Measurements from ENCODE around the gene RUNX2. TPM values are rescaled to one million over a fixed set of nuclear protein-coding genes. Genes with fewer than 3 reads are reported as not detected.

RUNX2 gene
- total and polyA plus RNA-seq, 3 experiments from 2014 or later = 16.1 to 25.8 (median 25.3) TPM

GRCh38 chr6:45607798-45608197 lies 279.7 kb downstream of the RUNX2 start:
- peak overlapping the region in 1 of 8 donors; percentile 23 for H3K27ac Mint-ChIP-seq
- POLR2A ChIA-PET = no interaction called here

GRCh38 chr6:45608252-45608913 lies 280.3 kb downstream of the RUNX2 start:
- ChIA-PET POLR2A (no interaction called here), CTCF (no interaction called here)
- Mint-ChIP-seq H3K4me1 (peaks cover 12 to 27% (median 13%) of the 10 kb centered on the region in 3 donors), H3K4me3 (peak overlapping the region in 5 of 7 donors; percentile 11 to 82 (median 22)), H3K9me3 (peaks cover 2 to 6% (median 3%) of the 10 kb centered on the region in 5 donors), H3K27ac (peak overlapping the region in 2 of 8 donors; percentile 5 to 23), H3K36me3 (peaks cover 0 to 14% (median 2%) of the 10 kb centered on the region in 3 donors), H3K27me3 (peaks cover 0 to 7% of the 10 kb centered on the region in 2 donors)
- Histone ChIP-seq H3K27ac (ENCODE audit: low read depth, low read length) (no peak overlapping the region), H3K9me3 (ENCODE audit: low read length) (no peaks in the 10 kb centered on the region), H3K4me1 (ENCODE audit: insufficient read depth, low read length) (no peaks in the 10 kb centered on the region), H3K36me3 (ENCODE audit: insufficient read depth, low read length) (no peaks in the 10 kb centered on the region), H3K27me3 (ENCODE audit: insufficient read depth, low read length, poor library complexity, severe bottlenecking) (no peaks in the 10 kb centered on the region), H3K4me3 (ENCODE audit: low read length) (no peak overlapping the region)
- no peak for DNase-seq

More at GRCh38 chr6:45607798-45608197, 279.7 kb downstream of the RUNX2 start:
- CTCF ChIA-PET = no interaction called here
- H3K36me3 Mint-ChIP-seq = peaks cover 0 to 14% (median 2%) of the 10 kb centered on the region in 3 donors
- no peak overlapping the region for H3K4me3 ChIP-seq (ENCODE audit: low read length)
- no peak for DNase-seq
- no peaks in the 10 kb centered on the region for H3K9me3 ChIP-seq (ENCODE audit: low read length)
- peaks cover 3 to 6% (median 3%) of the 10 kb centered on the region in 5 donors for H3K9me3 Mint-ChIP-seq
- H3K4me3 Mint-ChIP-seq = no peak overlapping the region
- peaks cover 12 to 27% (median 13%) of the 10 kb centered on the region in 3 donors for H3K4me1 Mint-ChIP-seq
- no peak overlapping the region for H3K27ac ChIP-seq (ENCODE audit: low read depth, low read length)
- H3K4me1 ChIP-seq (ENCODE audit: insufficient read depth, low read length) = no peaks in the 10 kb centered on the region
- H3K36me3 ChIP-seq (ENCODE audit: insufficient read depth, low read length) = no peaks in the 10 kb centered on the region
- H3K27me3 ChIP-seq (ENCODE audit: insufficient read depth, low read length, poor library complexity, severe bottlenecking) = no peaks in the 10 kb centered on the region
- peaks cover 0 to 7% of the 10 kb centered on the region in 2 donors for H3K27me3 Mint-ChIP-seq

GRCh38 chr6:45609141-45609638 lies 281.1 kb downstream of the RUNX2 start:
- ChIA-PET CTCF (no interaction called here), POLR2A (no interaction called here)
- no peaks in the 10 kb centered on the region for H3K27me3 ChIP-seq (ENCODE audit: insufficient read depth, low read length, poor library complexity, severe bottlenecking)
- Mint-ChIP-seq H3K4me3 (no peak overlapping the region), H3K27ac (no peak overlapping the region), H3K9me3 (peaks cover 0 to 2% (median 0%) of the 10 kb centered on the region in 5 donors), H3K4me1 (peaks cover 12 to 27% (median 13%) of the 10 kb centered on the region in 3 donors), H3K27me3 (peaks cover 0 to 7% of the 10 kb centered on the region in 2 donors), H3K36me3 (peaks cover 0 to 8% (median 2%) of the 10 kb centered on the region in 3 donors)
- H3K4me1 ChIP-seq (ENCODE audit: insufficient read depth, low read length) = no peaks in the 10 kb centered on the region
- no peak overlapping the region for H3K4me3 ChIP-seq (ENCODE audit: low read length)
- H3K27ac ChIP-seq (ENCODE audit: low read depth, low read length) = no peak overlapping the region
- no peaks in the 10 kb centered on the region for H3K36me3 ChIP-seq (ENCODE audit: insufficient read depth, low read length)
- no peak for DNase-seq
- no peaks in the 10 kb centered on the region for H3K9me3 ChIP-seq (ENCODE audit: low read length)

GRCh38 chr6:45610374-45610773 lies 282.2 kb downstream of the RUNX2 start:
- Mint-ChIP-seq H3K27ac (peak overlapping the region in 1 of 8 donors; percentile 41), H3K9me3 (no peaks in the 10 kb centered on the region), H3K4me3 (no peak overlapping the region), H3K4me1 (peaks cover 12 to 31% (median 13%) of the 10 kb centered on the region in 3 donors), H3K36me3 (peaks cover 0 to 8% (median 0%) of the 10 kb centered on the region in 3 donors), H3K27me3 (peaks cover 0 to 7% of the 10 kb centered on the region in 2 donors)
- Histone ChIP-seq H3K36me3 (ENCODE audit: insufficient read depth, low read length) (no peaks in the 10 kb centered on the region), H3K4me3 (ENCODE audit: low read length) (no peak overlapping the region), H3K4me1 (ENCODE audit: insufficient read depth, low read length) (no peaks in the 10 kb centered on the region), H3K9me3 (ENCODE audit: low read length) (no peaks in the 10 kb centered on the region), H3K27ac (ENCODE audit: low read depth, low read length) (no peak overlapping the region), H3K27me3 (ENCODE audit: insufficient read depth, low read length, poor library complexity, severe bottlenecking) (no peaks in the 10 kb centered on the region)
- DNase-seq = no peak
- ChIA-PET POLR2A (no interaction called here), CTCF (no interaction called here)

GRCh38 chr6:45610832-45611231 lies 282.7 kb downstream of the RUNX2 start:
- Mint-ChIP-seq H3K9me3 (no peaks in the 10 kb centered on the region), H3K27ac (no peak overlapping the region), H3K4me1 (peaks cover 12 to 31% (median 13%) of the 10 kb centered on the region in 3 donors), H3K36me3 (peaks cover 0 to 8% (median 0%) of the 10 kb centered on the region in 3 donors), H3K27me3 (peaks cover 0 to 5% of the 10 kb centered on the region in 2 donors), H3K4me3 (no peak overlapping the region)
- no peak overlapping the region for H3K27ac ChIP-seq (ENCODE audit: low read depth, low read length)
- ChIA-PET POLR2A (no interaction called here), CTCF (no interaction called here)
- H3K4me1 ChIP-seq (ENCODE audit: insufficient read depth, low read length) = no peaks in the 10 kb centered on the region
- H3K27me3 ChIP-seq (ENCODE audit: insufficient read depth, low read length, poor library complexity, severe bottlenecking) = no peaks in the 10 kb centered on the region
- no peaks in the 10 kb centered on the region for H3K9me3 ChIP-seq (ENCODE audit: low read length)
- H3K36me3 ChIP-seq (ENCODE audit: insufficient read depth, low read length) = no peaks in the 10 kb centered on the region
- no peak overlapping the region for H3K4me3 ChIP-seq (ENCODE audit: low read length)
- no peak for DNase-seq

GRCh38 chr6:45611491-45611890 lies 283.4 kb downstream of the RUNX2 start:
- ChIA-PET CTCF (no interaction called here), POLR2A (no interaction called here)
- Mint-ChIP-seq H3K27ac (no peak overlapping the region), H3K4me1 (peaks cover 10 to 31% (median 13%) of the 10 kb centered on the region in 3 donors), H3K36me3 (peaks cover 0 to 8% (median 3%) of the 10 kb centered on the region in 3 donors), H3K9me3 (no peaks in the 10 kb centered on the region), H3K4me3 (no peak overlapping the region), H3K27me3 (peaks cover 0 to 5% of the 10 kb centered on the region in 2 donors)
- Histone ChIP-seq H3K9me3 (ENCODE audit: low read length) (no peaks in the 10 kb centered on the region), H3K27me3 (ENCODE audit: insufficient read depth, low read length, poor library complexity, severe bottlenecking) (no peaks in the 10 kb centered on the region), H3K4me3 (ENCODE audit: low read length) (no peak overlapping the region), H3K36me3 (ENCODE audit: insufficient read depth, low read length) (no peaks in the 10 kb centered on the region), H3K4me1 (ENCODE audit: insufficient read depth, low read length) (no peaks in the 10 kb centered on the region), H3K27ac (ENCODE audit: low read depth, low read length) (no peak overlapping the region)
- no peak for DNase-seq

- Mint-ChIP-seq H3K27ac (no peak overlapping the region), H3K36me3 (peaks cover 0 to 8% (median 6%) of the 10 kb centered on the region in 3 donors), H3K4me1 (peaks cover 3 to 13% (median 3%) of the 10 kb centered on the region in 3 donors), H3K4me3 (no peak overlapping the region), H3K27me3 (peaks cover 0 to 5% of the 10 kb centered on the region in 2 donors), H3K9me3 (no peaks in the 10 kb centered on the region)
- DNase-seq = no peak
- Histone ChIP-seq H3K4me3 (ENCODE audit: low read length) (no peak overlapping the region), H3K36me3 (ENCODE audit: insufficient read depth, low read length) (no peaks in the 10 kb centered on the region), H3K27me3 (ENCODE audit: insufficient read depth, low read length, poor library complexity, severe bottlenecking) (no peaks in the 10 kb centered on the region), H3K27ac (ENCODE audit: low read depth, low read length) (no peak overlapping the region), H3K4me1 (ENCODE audit: insufficient read depth, low read length) (no peaks in the 10 kb centered on the region), H3K9me3 (ENCODE audit: low read length) (no peaks in the 10 kb centered on the region)
- POLR2A ChIA-PET = no interaction called here
- CTCF ChIA-PET = no interaction called here
Observed at GRCh38 chr6:45613656-45614055, 285.5 kb downstream of the RUNX2 start.

- no peak for DNase-seq
- no peak overlapping the region for H3K4me3 Mint-ChIP-seq
- CTCF ChIA-PET = no interaction called here
Observed at GRCh38 chr6:45614488-45615285, 286.6 kb downstream of the RUNX2 start.

More at GRCh38 chr6:45614488-45615285, 286.6 kb downstream of the RUNX2 start:
- Histone ChIP-seq H3K4me1 (ENCODE audit: insufficient read depth, low read length) (peaks cover 2% of the 10 kb centered on the region), H3K27ac (ENCODE audit: low read depth, low read length) (no peak overlapping the region), H3K9me3 (ENCODE audit: low read length) (no peaks in the 10 kb centered on the region), H3K27me3 (ENCODE audit: insufficient read depth, low read length, poor library complexity, severe bottlenecking) (no peaks in the 10 kb centered on the region), H3K36me3 (ENCODE audit: insufficient read depth, low read length) (no peaks in the 10 kb centered on the region), H3K4me3 (ENCODE audit: low read length) (no peak overlapping the region)
- no peaks in the 10 kb centered on the region for H3K27me3 Mint-ChIP-seq
- peaks cover 0 to 6% (median 3%) of the 10 kb centered on the region in 3 donors for H3K36me3 Mint-ChIP-seq
- no peak overlapping the region for H3K27ac Mint-ChIP-seq
- POLR2A ChIA-PET = no interaction called here
- H3K9me3 Mint-ChIP-seq = no peaks in the 10 kb centered on the region
- peaks cover under 1 to 9% (median 2%) of the 10 kb centered on the region in 3 donors for H3K4me1 Mint-ChIP-seq

All from CD8-positive, alpha-beta memory T cell (primary cell).